T-helper 1 cell (primary cell): ENCODE data around the gene RIPPLY3.
"Not testable (repeated sequence)": the region's sequence is repeated elsewhere in the genome, so short reads cannot be mapped to it uniquely, and the experiment has no call there.

Source experiments
- DNase-seq, 5 donors: peaks; one replicate each; pipeline ENCODE4 v3.0.0-alpha.2; 2012 to 2020

Gene RIPPLY3

GRCh38 chr21:37026499-37026898 is 20.0 kb downstream of the RIPPLY3 start:
- DNase-seq: no peak

GRCh38 chr21:37028570-37028969 is 22.1 kb downstream of the RIPPLY3 start:
- DNase-seq: no peak

- DNase-seq: no peak
Measured at GRCh38 chr21:37030864-37031263, 24.4 kb downstream of the RIPPLY3 start.

GRCh38 chr21:37032293-37032692 is 25.8 kb downstream of the RIPPLY3 start:
- DNase-seq: no peak

- DNase-seq: no peak
Measured at GRCh38 chr21:37032877-37033471, 26.5 kb downstream of the RIPPLY3 start.

- not testable (repeated sequence) for DNase-seq
Measured at GRCh38 chr21:37034394-37034793, 27.9 kb downstream of the RIPPLY3 start.

- DNase-seq: no peak
Measured at GRCh38 chr21:37036177-37036576, 29.7 kb downstream of the RIPPLY3 start.

GRCh38 chr21:37039411-37040075 is 33.0 kb downstream of the RIPPLY3 start:
- no peak for DNase-seq

- no peak for DNase-seq
Measured at GRCh38 chr21:37040212-37040611, 33.7 kb downstream of the RIPPLY3 start.

- no peak for DNase-seq
Measured at GRCh38 chr21:37041706-37042271, 35.3 kb downstream of the RIPPLY3 start.

- no peak for DNase-seq
Measured at GRCh38 chr21:37043818-37044217, 37.3 kb downstream of the RIPPLY3 start.

GRCh38 chr21:37044643-37045042 is 38.1 kb downstream of the RIPPLY3 start:
- no peak for DNase-seq

- peak in 1 of 5 donors; percentile 28 for DNase-seq
Measured at GRCh38 chr21:37045149-37045548, 38.6 kb downstream of the RIPPLY3 start.

GRCh38 chr21:37045556-37045955 is 39.1 kb downstream of the RIPPLY3 start:
- DNase-seq: no peak

GRCh38 chr21:37047079-37047478 is 40.6 kb downstream of the RIPPLY3 start:
- DNase-seq: no peak

GRCh38 chr21:37049741-37050140 is 43.2 kb downstream of the RIPPLY3 start:
- not testable (repeated sequence) for DNase-seq

GRCh38 chr21:37055271-37055855 is 48.9 kb downstream of the RIPPLY3 start:
- no peak for DNase-seq

GRCh38 chr21:37057614-37058013 is 51.1 kb downstream of the RIPPLY3 start:
- no peak for DNase-seq

- DNase-seq: no peak
Measured at GRCh38 chr21:37058261-37058660, 51.8 kb downstream of the RIPPLY3 start.

GRCh38 chr21:37059181-37059580 is 52.7 kb downstream of the RIPPLY3 start:
- no peak for DNase-seq

- DNase-seq: peak in 1 of 5 donors; percentile 7
Measured at GRCh38 chr21:37060296-37060695, 53.8 kb downstream of the RIPPLY3 start.

- DNase-seq: no peak
Measured at GRCh38 chr21:37061926-37062592, 55.6 kb downstream of the RIPPLY3 start.

- no peak for DNase-seq
Measured at GRCh38 chr21:37062593-37062935, 56.1 kb downstream of the RIPPLY3 start.

GRCh38 chr21:37063433-37063832 is 56.9 kb downstream of the RIPPLY3 start:
- DNase-seq: no peak
